Middle frontal gyrus (tissue), 1 donor: Measurements from ENCODE around the gene CMIP.

ENCODE experiments used
- DNase-seq: peaks from one replicate; pipeline ENCODE4 v3.0.0-alpha.2; 2015; ENCODE audit warnings: low spot score; ENCODE audit errors: extremely low spot score

CMIP gene

DNA sequence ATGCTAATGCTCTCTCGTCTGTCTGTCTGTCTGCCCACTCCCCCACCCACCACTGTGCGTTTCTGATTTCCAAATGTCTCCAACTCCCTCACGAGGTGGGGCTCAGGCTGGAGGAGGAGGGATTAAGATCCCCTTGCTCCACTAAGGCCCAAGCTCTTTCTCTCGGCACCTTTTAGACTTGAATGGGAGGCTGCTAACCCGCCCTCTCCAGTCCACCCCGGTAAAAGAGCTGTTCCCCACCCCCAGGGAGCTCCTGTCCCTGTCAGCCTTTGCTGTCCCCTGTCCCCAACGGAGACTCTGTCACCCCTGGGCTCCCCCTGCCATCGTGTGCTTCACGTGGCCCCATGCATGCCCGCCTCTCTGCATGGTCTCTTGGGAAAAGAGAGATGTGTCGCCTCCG is 266.0 kb downstream of the CMIP start:
- no peak for DNase-seq

DNA sequence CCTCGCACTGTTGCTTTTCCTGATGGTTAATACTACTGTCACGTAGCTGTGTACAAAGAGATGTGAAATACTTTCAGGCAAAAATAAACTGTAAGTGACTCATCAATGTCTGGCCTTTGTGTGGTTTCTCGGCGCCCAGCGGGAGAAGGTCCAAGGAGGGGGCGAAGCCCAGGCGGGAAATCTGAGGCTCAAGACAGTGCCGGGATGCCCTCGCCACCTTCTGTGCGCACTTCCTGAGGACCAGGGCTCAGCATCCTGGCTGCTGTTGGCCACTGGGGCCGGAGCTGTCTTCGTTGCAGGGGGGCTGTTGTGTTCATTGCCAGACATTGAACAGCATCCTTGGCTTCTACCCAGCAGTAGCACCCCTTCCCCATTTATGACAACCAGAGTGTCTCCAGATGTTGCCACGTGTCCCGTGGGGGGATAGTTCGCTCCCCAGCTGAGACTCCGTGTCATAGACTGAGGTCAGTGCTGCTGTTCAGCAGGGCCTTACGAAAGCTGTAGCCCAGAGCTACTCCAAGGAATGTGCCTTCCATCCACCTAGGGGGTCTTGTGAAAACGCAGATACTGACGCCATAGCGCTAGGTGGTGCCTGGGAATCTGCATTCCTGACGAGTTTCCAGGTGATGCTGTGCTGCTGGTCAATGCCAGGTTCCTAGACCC is 267.2 kb downstream of the CMIP start:
- DNase-seq, result no peak

DNA sequence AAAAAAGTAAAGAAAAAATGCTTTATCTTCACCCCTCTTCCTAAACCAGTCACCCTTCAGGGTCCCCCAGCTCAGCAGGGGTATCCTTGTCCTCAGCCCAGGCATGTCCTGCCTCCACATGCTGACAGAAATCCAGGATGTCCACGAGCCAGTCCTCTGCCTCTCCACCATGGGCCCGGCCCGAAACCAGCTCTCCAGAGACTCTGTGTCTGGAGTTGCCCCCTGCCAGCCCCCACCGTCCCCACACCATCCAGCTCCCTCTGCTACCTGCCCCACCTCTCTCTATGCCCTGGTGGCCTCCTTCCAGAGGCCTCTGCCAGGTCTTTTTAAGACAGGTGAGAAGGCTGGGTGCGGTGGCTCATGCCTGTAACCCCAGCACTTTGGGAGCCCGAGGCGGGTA is 268.1 kb downstream of the CMIP start:
- DNase-seq, result no peak

DNA sequence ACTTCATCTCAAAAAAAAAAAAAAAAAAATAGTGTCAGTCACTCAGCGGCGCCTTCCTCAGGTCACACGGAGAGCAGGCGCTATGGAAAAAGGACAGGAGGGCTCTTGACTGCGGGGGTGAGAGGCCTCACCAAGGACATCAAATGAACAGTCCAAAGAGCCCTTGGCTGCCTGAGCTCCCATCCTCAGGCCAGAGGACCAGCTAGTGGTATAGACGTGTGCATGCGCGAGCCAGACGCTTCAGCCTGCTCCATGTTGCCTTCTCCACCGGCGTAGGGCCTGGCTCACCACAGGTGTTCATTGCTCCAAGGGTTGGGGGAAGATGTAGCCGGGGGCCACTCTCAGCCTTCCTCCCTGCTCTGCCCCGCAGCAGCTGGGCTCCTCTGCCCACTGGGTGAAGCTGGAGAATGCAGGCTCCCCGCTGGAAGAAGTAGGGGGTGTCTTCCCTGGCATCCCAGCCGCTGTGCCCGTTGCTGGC is 268.7 kb downstream of the CMIP start:
- DNase-seq, result no peak

DNA sequence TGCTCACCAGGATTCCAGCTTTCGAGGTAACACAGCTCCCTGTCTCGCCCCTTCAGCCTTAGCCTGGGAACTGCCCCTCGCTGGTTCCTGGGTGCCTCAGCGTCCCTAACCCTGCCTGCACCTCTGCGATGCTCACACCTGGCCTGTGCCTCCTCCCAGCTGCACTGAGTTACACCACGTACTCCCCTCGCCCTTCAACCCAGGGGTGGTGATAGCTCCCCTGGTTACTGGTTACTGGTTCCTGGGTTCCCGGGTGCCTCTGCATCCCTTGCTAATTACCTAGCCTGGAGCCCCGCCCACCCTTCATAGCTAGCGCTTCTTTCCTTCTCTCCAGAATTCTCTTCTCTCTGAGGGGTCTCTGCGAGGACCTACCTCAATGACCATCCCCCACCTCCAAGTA is 269.2 kb downstream of the CMIP start:
- DNase-seq, result no peak

DNA sequence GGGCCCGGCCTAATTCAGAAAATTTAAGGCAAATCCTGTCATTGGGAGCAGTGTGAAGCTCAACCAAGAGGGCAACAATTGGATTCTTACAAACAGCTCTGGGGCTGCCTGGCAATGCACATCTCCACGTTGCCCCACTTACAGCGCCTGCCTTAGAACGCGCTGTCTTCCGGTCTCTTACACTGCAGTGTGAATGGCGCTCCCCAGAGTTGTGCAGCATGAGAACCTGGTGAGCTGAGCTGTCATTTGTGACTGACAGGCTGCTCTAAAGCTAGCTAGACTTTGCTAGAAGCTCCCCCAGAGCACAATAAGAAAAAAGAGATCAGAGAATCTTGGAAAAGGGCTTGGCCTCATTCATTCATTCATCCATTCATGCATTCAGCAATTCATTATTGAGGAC is 270.0 kb downstream of the CMIP start:
- no peak for DNase-seq

DNA sequence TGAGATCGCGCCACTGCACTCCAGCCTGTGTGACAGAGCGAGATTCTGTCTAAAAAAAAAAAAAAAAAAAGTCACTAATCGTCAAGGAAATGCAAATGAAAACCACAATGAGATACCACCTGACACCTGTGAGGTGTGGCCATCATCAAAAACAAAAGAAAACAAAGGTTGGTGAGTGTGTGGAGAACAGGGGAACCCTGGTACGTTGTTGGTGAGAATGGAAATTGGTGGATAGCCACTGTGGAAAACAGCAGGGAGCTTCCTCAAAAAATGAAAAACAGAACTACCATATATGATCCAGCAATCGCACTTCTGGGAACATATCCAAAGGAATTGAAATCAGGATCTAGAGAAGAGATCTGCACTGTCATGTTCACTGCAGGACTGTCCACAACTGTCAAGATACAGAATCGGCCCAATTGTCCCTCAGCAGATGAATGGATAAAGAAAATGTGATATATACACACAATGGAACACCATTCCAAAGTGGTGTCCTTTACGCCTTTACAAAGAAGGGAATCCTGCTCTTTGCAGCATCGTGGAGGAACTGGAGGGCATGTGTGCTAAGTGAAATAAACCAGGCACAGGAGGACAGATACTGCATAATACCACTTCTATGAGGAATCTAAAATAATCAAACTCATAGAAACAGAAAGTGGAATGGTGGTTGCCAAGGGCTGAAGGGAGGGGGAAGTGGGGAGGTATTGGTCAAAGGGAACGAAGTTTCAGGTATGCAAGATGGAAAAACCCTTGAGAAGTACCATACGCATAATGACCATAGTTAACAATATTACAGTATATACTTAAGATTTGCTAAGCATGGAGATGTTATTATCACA is 271.0 kb downstream of the CMIP start:
- DNase-seq, result no peak

DNA sequence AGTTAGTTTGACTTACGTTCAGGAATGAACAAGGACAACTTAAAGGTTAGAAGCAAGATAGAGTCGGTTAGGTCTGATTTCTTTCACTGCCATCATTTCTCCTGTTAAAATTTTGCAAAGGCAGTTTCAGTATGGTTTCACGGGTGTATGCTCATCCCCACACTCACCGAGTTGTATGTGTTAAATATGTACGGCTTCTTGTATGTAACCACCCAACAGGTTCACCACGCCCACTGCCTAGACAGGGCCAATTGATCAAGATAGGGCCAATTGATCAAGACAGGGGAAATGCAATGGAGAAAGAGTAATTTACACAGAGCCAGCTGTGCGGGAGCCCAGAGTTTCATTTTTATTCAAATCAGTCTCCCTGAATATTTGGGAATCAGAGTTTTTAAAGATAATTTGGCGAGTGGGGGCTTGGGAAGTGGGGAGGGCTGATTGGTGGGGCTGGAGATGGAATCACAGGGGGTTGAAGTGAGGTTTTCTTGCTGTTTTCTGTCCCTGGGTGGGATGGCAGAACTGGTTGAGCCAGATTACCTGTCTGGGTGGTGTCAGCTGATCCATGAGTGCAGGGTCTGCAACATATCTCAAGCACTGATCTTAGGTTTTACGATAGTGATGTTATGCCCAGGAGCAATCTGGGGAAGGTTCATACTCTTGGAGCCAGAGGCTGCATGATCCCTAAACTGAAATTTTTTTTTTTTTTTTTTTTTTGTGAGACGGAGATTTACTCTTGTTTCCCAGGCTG is 272.0 kb downstream of the CMIP start:
- no peak for DNase-seq

DNA sequence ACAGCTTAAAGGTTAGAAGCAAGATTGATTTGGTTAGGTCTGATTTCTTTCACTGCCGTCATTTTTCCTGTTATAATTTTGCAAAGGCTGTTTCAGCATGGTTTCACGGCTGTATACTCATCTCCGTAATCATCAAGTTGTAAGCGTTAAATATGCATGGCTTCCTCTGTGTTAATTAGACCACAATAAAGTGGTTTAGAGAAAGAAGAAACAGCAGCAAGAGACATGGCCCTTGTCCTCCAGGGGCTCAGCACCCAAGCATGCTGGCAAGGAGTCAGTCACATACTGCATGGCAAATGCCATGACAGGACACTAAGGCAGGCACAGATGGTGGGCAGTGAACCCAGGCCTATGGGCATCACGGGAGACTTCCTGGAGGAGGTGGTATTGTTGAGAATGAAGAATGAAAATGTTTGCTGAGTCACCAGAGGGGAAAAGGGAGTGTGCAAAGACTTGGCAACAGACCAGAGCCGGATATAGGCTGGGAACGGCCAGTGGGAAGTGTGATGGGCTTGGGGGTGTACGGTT is 273.1 kb downstream of the CMIP start:
- no peak for DNase-seq

DNA sequence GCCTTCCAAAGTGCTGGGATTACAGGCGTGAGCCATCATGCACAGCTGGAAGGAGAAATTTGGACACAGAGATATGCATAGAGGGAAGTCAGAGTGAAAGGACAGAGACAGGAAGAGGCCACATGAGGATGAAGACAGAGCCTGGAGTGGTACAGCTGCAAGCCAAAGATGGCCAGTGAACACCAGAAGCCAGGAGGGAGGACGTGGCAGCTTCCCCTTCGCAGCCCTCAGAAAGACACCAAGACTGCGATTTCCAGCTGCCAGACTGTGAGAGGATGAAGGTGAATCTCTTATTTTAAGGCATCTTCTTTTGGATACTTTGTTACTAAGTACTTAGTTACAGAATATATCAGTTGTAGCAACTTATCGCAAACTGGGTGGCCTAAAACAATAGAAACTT is 274.0 kb downstream of the CMIP start:
- no peak for DNase-seq

DNA sequence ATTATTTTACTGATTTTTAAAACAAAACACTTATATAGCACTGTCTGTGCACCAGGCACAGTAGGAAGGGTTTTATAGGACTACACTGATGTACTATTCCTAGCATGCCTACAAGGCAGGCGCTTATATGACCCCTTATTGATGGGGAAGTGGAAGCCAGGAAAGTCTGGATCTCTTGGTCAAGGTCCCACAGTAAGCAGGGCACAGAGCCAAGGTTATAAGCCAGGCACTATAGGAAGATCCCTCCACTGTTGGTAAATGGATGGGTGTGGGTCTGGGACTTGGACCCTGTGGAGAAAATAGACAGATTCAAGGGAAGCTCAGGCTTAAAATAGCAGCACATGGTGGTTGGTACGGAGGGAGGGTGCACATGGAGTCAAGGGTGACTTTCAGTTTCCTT is 275.4 kb downstream of the CMIP start:
- DNase-seq, result no peak

DNA sequence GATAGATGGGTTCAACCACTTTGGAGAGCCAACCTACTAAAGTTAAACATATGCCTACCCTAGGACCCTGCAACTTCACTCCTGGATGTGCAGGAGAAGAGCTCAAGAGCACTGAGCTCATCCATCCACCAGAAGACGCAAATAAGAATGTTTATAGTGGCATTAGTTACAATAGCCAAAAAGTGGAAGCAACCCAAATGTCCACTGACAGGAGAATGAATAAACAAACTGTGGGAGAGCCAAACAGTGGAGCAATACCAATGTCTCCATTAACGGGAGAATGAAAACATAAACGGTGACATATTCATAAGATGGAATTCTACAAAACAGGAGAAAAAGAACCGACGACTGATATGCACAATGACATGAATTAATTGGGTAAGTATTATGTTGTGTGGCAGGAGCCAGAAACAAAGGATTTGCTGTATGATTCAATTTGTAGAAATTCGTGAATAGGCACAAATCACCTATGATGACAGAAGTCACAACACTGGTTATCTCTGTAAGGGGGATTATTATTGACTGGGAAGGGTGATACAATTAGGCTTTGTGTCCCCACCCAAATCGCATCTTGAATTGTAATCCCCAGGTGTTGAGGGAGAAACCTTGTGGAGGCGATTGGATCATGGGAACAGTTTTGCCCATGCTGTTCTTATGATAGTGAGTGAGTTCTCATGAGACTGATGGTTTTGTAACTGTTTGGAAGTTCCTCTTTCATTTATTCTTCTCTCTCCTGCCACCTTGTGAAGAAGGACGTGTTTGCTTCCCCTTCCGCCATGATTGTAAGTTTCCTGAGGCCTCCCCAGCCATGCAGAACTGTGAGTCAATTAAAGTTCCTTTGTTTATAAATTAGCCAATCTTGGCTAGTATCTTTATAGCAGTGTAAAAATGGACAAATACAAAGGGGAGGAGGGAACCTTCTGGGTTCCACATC is 276.6 kb downstream of the CMIP start:
- no peak for DNase-seq

DNA sequence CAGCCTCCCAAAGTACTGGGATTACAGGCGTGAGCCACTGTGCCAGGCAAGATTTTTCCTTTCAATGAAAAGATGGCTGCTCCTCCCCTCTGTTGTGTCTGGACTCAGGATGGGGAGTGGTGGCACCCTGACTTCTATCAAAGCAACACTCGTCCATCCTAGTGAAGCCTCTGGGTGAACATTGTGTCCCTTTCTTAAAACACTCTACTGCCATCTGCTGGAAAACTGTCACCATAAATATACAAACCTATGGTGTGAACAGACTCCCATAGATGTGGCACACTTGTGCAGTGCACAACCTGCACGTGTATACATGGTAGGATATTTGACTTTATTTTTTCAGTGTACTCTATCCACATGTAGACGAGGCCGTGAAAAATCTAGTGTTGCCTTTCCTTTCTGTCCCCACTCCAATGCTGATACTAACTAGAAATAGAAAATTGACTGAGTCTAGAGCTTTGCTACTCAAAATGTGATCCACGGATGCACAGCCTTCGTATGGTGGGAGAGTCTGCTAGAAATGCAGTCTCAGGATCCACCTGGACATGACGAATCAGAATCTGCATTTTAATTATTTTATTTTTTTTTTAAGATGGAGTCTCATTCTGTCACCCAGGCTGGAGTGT is 278.6 kb downstream of the CMIP start:
- DNase-seq, result peak; percentile 70

DNA sequence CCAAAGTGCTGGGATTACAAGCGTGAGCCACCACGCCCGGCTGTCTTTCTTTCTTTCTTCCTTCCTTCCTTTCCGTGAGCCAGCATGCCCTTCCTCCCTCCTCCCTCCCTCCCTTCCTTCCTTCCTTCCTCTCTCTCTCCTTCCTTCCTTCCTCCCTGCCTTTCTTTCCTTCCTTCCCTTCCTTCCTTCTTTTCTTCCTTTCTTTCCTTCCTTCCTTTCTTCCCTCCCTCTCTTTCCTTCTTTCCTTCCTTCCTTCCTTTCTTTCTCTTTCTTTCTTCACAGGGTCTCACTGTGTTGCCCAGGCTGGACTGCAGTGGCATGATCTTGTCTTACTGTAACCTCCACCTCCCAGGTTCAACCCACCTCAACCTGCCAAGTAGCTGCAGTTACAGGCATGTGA is 283.8 kb downstream of the CMIP start:
- no peak for DNase-seq

DNA sequence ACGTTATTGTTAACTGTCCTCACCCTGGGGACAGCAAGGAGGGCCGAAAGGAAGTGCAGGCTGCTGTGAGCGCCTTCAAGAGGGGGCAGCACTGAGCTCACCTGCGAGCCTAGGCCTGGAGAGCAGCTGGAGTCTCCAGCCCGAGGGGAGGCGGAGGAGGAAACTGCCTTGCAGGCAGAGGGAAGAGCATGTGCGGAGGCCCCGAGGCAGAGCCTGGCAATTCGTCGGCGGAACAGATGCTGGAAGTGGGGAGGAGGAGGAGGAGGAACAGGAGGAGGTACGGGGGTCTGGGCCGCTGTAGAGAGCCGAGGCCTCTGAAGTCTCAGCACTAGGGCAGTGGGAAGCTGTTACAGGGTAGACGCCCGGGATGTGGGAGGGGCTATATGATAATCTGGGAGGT is 284.8 kb downstream of the CMIP start:
- no peak for DNase-seq

DNA sequence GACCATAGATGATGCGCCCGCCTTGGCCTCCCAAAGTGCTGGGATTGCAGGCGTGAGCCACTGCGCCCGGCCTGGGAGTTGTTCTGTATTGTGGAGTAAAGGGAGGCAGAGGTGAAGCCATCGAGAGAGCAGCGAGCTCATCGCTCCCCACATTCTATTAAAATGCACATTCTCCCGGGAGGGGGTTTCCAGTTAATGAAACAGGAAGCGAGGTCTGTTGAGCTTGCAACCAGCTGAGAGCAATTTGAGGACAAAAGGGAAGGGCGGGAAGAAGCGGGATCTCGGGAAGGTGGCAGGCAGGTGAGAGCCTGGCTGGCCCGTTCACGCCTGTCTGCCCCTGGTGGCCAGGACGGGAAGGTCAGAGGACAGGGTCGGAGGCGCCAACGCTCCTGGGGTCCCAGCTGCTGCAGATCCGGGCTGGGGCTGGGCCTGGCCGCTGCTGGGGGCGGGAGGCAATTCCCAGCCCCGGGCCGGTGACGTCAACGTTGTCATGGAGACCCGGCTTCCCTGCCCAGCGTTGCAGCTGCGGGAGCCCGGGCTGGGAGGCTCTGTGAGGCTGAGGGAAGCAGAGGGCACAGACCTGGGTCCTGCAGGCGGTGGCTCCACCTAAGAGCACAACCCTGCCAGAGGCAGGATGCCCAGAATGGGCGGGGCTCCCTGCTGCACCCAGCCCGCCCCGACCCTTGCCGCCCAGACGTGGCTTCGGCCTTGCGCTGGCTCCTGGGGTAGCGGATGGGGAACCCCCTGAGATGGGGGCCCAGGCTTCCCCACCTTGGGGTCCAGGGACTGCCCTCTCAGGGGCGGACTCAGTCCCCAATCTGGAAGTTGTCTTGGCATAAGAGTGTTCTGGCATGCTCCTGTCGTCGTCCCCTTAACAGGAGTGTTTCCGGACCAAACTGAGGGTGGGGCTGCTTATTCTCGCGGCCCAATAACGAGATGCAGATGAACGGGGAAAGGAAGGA is 285.8 kb downstream of the CMIP start:
- peak; percentile 69 for DNase-seq

DNA sequence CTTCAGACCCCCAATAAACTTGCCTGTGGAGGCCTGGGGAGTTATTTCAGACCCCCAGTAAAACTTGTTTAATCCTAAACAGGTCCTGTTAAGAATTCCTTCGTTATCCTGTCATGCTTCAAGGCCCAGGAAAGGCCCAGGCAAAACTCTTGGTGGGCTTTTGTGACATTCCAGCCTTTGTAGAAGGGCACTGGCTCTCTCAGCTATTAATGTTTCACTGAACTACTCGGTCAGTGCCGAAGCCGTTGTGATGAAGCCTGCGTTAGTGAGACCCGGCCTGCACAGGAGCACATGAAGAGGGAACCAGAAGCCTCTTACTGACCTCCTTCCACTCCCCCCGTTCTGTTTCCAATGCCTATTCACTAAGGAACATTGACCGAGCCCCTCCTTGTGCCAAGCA is 287.0 kb downstream of the CMIP start:
- DNase-seq, result no peak

DNA sequence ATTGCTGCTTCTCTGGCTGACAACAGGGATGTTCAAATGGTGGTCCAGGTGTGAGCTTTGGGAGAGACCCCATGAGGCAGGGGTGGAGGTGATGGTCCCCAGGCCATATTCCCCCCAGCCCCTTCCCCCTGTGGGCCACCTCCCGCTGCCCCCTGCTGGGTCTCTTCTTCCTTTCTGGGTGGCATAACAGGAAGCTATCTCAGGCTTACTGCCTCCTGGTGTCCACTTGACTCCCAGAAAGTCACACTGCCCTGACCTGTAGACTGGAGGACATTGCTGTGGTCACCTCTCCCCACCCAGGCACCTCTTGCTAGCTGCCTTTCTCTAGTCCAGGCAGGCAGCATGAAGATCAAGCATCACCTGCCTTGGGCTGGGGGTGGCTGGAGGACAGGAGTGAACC is 288.1 kb downstream of the CMIP start:
- DNase-seq, result no peak

DNA sequence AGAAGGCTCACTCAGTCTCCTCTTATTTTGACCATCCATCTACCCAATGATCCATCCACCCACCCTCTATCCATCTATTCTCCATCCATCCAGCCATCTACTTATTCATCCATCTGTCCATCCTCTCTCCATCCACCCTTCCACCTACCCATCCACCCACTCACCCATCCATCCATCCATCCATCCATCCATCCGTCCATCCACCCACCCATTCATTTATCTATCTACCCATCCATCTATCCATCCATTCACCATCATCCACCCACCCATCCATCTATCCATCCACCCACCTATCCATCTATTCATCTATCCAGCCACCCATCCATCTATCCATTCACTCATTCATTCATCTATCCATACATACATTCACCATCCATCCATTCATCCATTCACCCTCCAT is 288.7 kb downstream of the CMIP start:
- DNase-seq, result no peak
